ENCODE data around the gene IMMP2L.
"Not testable (repeated sequence)": the region's sequence is repeated elsewhere in the genome, so short reads cannot be mapped to it uniquely, and the experiment has no call there.

IMMP2L gene

GRCh38 chr7:111450705-111451104 lies 111.6 kb downstream of the IMMP2L start:
- not testable (repeated sequence) for DNase-seq

GRCh38 chr7:111447502-111447901 lies 114.8 kb downstream of the IMMP2L start:
- DNase-seq: not testable (repeated sequence)

DNA sequence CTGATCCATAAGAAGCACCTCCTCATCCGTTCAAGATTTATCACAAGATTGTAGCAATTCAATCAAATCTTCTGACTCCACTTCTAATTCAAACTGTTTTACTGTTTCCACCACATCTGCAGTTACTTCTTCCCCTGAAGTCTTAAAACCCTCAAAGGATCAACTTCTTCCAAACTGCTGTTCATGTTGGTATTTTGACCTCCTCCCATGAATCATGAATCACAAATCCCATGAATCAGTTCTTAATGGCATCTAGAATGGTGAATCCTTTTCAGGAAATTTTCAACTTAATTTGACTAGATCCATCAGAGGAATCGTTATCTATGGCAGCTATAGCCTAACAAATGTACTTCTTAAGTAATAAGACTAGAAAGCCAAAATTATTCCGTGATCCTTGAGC lies 122.3 kb downstream of the IMMP2L start:
- no peak for DNase-seq

DNA sequence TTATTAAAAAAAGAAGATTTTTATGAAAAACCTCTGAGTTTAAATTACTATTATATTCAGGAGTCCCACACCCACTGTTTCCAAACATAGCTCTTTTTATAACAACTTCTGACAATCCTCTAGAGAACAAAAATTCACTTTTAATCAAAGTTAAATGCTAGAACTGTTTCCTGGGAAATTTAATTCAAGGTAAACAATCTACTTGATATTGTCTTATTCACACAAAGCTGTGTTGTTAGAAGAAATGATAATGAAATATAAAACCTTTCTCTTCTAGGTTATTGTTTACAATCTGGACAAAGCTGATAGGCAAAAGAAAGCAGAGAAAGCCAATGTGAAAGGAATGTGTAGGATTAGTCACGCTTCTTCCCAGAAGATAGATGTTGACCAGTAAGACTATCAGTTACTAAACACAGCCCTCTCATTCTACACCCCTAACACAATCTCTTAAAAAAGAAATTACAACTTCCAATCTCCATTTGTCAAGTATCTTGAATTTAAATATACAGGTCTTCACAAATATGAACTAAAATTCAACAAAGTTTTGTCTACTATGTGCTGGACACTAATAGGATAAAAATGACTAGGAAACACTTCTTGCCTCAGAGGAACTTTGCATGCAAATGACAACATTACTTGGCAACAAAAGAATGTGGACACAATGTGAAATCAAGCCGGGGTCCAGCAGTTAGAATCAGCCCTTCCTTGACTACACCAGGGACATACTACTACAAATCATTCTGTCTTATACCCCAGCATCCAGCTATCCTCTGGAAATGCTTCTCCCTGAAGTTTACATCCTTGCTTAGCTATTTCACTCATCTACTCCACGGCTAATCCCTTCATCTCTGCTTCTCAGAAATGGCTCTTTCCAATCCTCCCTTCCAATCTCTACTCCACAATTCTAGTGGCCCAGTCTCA lies 123.7 kb downstream of the IMMP2L start:
- no peak for DNase-seq

GRCh38 chr7:111437736-111438135 lies 124.6 kb downstream of the IMMP2L start:
- DNase-seq: no peak

- no peak for DNase-seq
Measured at GRCh38 chr7:111436608-111437007, 125.7 kb downstream of the IMMP2L start.

GRCh38 chr7:111433426-111433825 lies 128.9 kb downstream of the IMMP2L start:
- DNase-seq: no peak

GRCh38 chr7:111429781-111430180 lies 132.5 kb downstream of the IMMP2L start:
- DNase-seq: no peak

DNA sequence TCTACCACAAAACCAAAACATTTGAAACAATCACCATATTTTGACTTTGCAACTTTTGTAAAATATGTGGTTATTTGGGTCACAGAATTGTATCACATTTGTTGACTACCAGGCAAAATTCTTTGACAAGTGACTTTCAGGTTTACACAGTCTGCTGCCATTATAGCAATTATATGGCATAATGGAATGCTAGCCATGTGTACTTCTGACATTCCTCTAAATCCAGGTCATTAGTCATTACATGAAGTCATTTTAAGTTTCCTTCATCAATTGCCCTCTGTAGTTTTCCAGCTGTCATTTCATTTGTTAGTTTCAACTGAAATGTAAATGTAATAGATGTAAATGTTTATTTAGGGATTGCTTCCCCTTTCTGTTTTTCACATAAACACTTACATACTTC lies 137.5 kb downstream of the IMMP2L start:
- DNase-seq: no peak

GRCh38 chr7:111414374-111414773 lies 147.9 kb downstream of the IMMP2L start:
- DNase-seq: no peak

- DNase-seq: no peak
Measured at GRCh38 chr7:111413739-111414138, 148.6 kb downstream of the IMMP2L start.

- DNase-seq: no peak
Measured at GRCh38 chr7:111410899-111411298, 151.4 kb downstream of the IMMP2L start.

DNA sequence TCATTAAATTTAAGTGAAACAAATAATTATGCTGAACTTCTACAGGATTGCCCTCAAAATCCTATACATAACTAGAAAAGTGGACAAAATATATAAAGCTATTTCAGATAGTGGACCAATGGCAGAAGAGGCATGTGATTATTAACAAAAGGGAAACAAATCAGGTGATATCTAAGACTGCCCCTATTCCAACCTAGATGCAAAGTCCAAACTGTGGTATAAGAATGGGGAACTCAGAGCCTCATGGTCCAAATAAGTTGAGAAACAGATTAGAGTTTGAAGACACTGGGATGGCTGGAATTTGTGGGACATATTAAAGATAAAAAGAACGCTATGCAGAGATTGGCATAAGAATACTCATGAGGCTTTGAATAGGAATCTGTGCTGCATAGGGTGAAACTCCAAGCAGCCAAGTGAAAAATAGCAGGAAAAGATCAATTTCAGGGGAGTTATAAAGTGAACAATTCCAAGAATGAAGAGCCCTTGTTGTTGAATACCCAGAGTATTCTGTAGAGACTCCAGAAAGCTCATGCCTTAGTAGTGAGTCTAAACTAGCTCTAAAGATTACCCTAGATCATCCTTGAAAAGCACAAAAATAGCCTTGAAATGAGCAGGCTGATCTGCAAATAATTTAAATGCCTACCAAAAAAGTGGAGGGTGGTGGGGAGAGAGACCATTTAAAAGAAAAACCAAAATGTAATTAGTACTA lies 152.4 kb downstream of the IMMP2L start:
- no peak for DNase-seq

DNA sequence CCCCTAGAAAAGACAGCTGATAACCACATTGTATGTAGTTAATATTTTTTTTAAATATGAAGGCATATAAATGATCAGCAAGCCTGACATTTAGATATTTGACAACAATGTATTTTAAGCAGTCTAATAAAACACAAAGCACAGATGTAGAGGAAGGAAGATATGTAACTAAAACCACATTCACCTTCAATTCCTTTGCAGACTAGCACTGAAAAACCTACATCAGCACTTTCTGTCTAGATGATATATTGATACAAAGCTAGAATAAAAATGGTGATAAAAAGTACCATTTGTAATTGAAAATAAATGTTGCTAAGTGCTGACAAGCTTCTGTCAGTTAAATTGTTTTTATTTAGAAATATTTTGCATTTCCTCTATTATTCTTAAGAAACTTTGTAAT lies 153.6 kb downstream of the IMMP2L start:
- DNase-seq: no peak

DNA sequence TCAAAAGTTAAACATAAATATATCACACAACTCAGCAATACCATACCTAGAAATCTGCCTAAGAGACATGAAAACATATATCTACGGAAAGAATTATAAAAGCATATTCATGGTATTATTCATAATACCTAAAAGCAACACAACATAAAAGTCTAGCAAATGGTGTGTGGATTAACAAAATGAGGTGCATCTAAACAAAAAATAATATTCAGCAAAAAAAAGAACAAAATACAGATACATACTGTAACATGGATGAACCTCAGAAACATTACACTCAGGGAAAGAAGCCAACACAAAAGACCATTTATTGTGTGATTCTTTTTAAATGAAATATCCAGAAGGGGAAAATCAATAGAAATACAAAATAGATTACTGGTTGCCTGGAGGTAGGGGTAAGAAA lies 155.0 kb downstream of the IMMP2L start:
- DNase-seq: no peak

- no peak for DNase-seq
Measured at GRCh38 chr7:111405621-111406020, 156.7 kb downstream of the IMMP2L start.

GRCh38 chr7:111401516-111401915 lies 160.8 kb downstream of the IMMP2L start:
- DNase-seq: no peak

- no peak for DNase-seq
Measured at GRCh38 chr7:111400088-111400487, 162.2 kb downstream of the IMMP2L start.

DNA sequence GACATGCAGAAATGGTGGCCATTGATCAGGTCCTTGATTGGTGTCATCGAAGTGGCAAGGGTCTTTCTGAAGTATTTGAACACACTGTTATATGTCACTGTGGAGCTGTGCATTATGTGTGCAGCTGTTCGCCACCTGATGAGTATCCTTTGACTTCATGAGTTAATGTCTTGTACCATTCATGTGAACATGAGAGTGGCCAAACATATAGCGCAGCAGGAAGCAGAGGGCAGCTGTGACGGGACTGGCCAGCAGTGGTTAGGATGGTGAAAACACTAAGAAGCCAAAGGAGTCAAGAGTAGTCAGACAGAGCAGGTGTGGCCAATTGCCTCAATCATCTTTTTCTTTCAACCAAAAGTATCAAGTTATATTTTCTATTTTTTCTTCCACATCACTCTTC lies 167.4 kb downstream of the IMMP2L start:
- no peak for DNase-seq

GRCh38 chr7:111393011-111393754 lies 169.1 kb downstream of the IMMP2L start:
- DNase-seq: no peak

GRCh38 chr7:111392294-111392693 lies 170.0 kb downstream of the IMMP2L start:
- DNase-seq: no peak

DNA sequence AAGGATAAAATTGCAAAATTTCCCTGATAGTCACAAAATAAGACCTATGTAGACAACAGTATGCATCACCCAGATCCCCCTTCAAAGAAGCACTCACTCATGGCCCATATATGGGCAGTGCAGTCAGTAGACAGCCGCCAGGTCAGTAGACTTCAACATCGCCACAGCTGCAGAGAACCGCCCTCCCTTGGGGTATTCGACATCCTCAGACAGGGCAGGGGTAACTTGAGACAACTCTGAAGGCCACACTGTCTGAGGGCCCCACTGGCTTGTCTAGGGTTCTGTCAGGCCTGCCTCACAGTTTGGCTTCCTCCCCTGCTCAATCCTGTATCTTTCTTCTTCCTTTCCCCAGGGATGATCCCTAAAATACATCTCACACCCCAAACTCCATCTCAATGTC lies 172.3 kb downstream of the IMMP2L start:
- DNase-seq: no peak

GRCh38 chr7:111388912-111389311 lies 173.4 kb downstream of the IMMP2L start:
- DNase-seq: no peak

GRCh38 chr7:111388016-111388415 lies 174.3 kb downstream of the IMMP2L start:
- DNase-seq: no peak

Measured in activated CD8-positive, alpha-beta memory T cell treated with anti-CD3 and anti-CD28 coated beads, Interleukin-2, amount 50 U/mL, for 4 hours (primary cell).